Hepatic stellate cell (primary cell): Measurements from ENCODE around the gene DENND5A.
"Not testable (repeated sequence)": the region's sequence is repeated elsewhere in the genome, so short reads cannot be mapped to it uniquely, and the experiment has no call there.

ENCODE experiments used
- DNase-seq: peaks from one replicate; pipeline ENCODE4 v3.0.0; 2011; ENCODE audit warnings: low spot score

Gene DENND5A

DNA sequence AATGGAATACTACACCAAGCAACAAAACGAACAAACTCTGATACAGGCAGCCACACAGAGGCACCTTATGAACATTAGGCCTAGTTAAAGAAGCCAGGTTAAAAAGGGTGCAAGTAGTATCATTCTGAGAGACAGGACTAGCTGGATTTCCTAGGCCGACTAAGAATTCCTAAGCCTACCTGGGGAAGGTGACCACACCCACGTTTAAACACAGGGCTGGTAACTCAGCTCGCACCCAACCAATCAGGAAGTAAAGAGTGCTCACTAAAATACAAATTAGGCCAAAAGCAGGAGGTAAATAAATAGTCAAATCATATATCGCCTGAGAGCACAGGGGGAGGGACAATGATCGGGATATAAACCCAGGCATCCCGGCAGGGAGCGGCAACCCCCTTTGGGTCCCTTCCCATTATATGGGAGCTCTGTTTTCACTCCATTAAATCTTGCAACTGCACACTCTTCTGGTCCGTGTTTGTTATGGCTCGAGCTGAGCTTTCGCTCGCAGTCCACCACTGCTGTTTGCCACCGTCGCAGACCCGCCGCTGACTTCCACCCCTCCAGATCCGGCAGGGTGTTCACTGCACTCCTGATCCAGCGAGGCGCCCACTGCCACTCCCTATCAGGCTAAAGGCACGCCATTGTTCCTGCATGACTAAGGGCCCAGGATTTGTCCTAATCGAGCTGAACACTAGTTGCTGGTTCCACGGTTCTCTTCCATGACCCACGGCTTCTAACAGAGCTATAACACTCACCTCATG, 167.8 kb downstream of the DENND5A start:
- not testable (repeated sequence) for DNase-seq

DNA sequence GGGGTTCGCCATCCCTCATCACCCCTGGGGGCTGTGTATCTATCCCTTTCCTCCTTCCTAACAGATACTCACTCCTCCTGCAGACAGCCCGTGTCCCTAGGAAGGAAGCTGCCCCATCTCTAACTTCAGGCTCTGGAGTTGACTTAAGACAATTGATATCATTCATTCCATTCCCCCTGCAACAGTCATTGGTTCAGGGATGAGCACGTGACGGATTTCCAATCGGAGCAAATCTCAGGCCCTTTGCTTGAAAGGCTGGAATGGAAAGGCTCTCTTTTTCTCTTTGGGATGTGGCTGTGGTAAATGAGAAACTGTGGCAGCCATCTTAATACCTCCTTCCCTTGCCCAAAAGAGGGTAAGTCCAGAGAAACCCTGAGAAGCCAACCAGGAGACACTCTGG, 168.7 kb downstream of the DENND5A start:
- DNase-seq, result no peak

GRCh38 chr11:9095421-9095820, 169.7 kb downstream of the DENND5A start:
- no peak for DNase-seq

- no peak for DNase-seq
Observed at GRCh38 chr11:9094420-9094819, 170.7 kb downstream of the DENND5A start.

- no peak for DNase-seq
Observed at GRCh38 chr11:9092853-9093778, 172.0 kb downstream of the DENND5A start.

DNA sequence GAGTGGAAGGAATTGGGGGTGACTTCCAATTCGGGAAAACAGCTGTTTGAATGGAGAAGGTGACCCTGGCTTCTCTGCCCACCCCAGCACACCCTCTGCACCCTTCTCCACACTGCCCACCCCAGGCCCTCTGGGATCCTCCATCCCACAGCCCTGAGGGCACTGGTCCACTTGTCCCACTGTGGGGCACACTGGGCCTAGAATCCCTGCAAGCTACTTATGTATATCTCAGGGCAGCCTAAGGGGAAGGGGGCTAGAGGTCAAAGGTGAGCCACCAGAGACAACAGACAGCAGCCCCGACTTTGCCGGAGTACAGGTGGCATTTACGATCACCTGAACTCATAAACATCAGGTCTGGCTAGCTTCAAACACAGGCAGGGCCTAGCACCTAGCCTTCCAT, 173.1 kb downstream of the DENND5A start:
- no peak for DNase-seq

GRCh38 chr11:9091044-9091922, 173.9 kb downstream of the DENND5A start, which contains the start of gene SCUBE2:
Gene SCUBE2, minus strand, starts transcription at chr11:9091599. Its CDS starts 71 bp downstream, at chr11:9091528.
- DNase-seq, result peak; percentile 43

DNA sequence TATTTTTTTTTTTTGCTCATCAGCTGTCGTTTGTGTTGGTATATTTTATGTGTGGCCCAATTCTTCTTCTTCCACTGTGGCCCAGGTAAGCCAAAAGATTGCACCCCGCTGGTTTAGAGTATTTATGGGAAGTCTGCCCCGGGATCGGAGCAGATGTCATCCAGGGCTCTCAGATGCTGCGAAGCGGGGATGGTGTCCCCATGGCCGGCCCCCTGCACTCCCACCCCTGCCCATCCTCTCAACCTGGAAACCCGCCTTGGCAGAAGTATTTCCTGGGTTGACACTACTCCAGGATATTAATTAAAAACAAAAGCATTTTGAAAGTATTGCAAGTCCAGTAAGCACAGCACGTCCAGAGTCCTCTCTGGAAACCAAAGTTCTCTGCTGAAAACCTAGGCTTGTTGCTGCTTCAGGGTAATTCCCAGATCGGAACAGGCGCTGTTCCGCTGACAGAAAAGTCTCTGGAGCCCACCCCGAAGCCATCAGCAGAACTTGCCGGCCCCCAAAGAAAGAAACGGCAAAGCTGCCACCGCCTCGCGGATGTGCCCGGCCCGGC, 174.6 kb downstream of the DENND5A start:
- no peak for DNase-seq

GRCh38 chr11:9089636-9090035, 175.5 kb downstream of the DENND5A start:
- DNase-seq, result no peak

- DNase-seq, result no peak
Observed at GRCh38 chr11:9089061-9089460, 176.1 kb downstream of the DENND5A start.
